K562 (cell line): Measurements from ENCODE around the gene CHN1. TPM values are rescaled to one million over a fixed set of nuclear protein-coding genes. Genes with fewer than 3 reads are reported as not detected.

Source experiments
- ATAC-seq: fragments of 200-7000 bp; cut with Tn5 transposase; 3 replicates; pipeline ENCODE4 v1.9.1; 2020; ENCODE audit warnings: moderate library complexity
- BruUV-seq: library from RNA; stranded (reverse); fragments of 400-500 nt; replicated peaks from 2 replicates; lab custom pipeline; 2021; lab: Mats Ljungman, UMichigan
- CTCF ChIA-PET: fragments of 300-600 bp; formaldehyde crosslinking; extraction: SDS; loops from one replicate; lab custom pipeline; 2021; ENCODE audit warnings: low intra/inter-chr PET ratio; lab: Yijun Ruan, JAX
- POLR2A ChIA-PET: fragments of 300-600, 350-650 bp; sonication (Branson Sonifier 250); formaldehyde crosslinking; extraction: SDS; loops from one replicate; lab custom pipeline; 2021; ENCODE audit warnings: antibody characterized with exemption, inconsistent platforms; lab: Yijun Ruan, JAX
- DNase-seq, 4 experiments: peaks; one replicate each; pipeline versions ENCODE4 v3.0.0 to v3.0.0-alpha.2; 2011 to 2018; ENCODE audit warnings: low spot score in 3 of 4, mixed read lengths in 3 of 4; ENCODE audit errors: extremely low read depth in 1 of 4
- FAIRE-seq: peaks from 2 replicates; lab custom pipeline; 2011; peaks lifted over from hg19 to GRCh38; lab: Jason Lieb, UNC
- H2AFZ ChIP-seq: 2 replicates; pipeline ENCODE4 v1.6.0; 2011; ENCODE audit warnings: low read depth, low read length, control low read depth, inconsistent platforms
- H3K27ac ChIP-seq: fragments of 200-600 bp; 3 replicates; pipeline ENCODE4 v1.8.0; 2011; ENCODE audit warnings: low read depth, mild to moderate bottlenecking, control low read depth, inconsistent platforms, low read length, moderate library complexity, mixed read lengths; ENCODE audit errors: extremely low read depth
- H3K27me3 ChIP-seq, 2 experiments: fragments of 300-600 bp in 1 of 2; 2 replicates in 1 of 2; 3 replicates in 1 of 2; pipeline versions ENCODE4 v1.6.0 to v1.8.0; 2011; ENCODE audit warnings: inconsistent platforms in 2 of 2, low read length in 2 of 2, mild to moderate bottlenecking in 1 of 2, mixed read lengths in 1 of 2, moderate library complexity in 1 of 2; ENCODE audit not compliant: control insufficient read depth in 2 of 2, insufficient read depth in 2 of 2
- H3K36me3 ChIP-seq: fragments of 300-600 bp; 3 replicates; pipeline ENCODE4 v1.8.0; 2011; ENCODE audit warnings: mild to moderate bottlenecking, low read length, inconsistent platforms; ENCODE audit not compliant: control insufficient read depth, insufficient read depth
- H3K4me1 ChIP-seq, 2 experiments: fragments of 200-600 bp in 1 of 2; replicated peaks in 1 of 2; 2 replicates in 1 of 2; 3 replicates in 1 of 2; pipeline versions ENCODE4 v1.5.1 to v1.8.0; 2011; ENCODE audit warnings: inconsistent platforms in 2 of 2, low read length in 2 of 2, mild to moderate bottlenecking in 1 of 2, mixed read lengths in 1 of 2, moderate library complexity in 1 of 2; ENCODE audit not compliant: control insufficient read depth in 2 of 2, insufficient read depth in 2 of 2
- H3K4me2 ChIP-seq: 2 replicates; pipeline ENCODE4 v1.6.1; 2011; ENCODE audit warnings: low read length, control low read depth, inconsistent platforms, mixed read lengths; ENCODE audit not compliant: insufficient read depth
- H3K4me3 ChIP-seq: fragments of 200-600 bp; sonication (generic), shearing (Covaris generic); 2 replicates; pipeline ENCODE4 v1.5.1; 2016; ENCODE audit warnings: control low read depth, inconsistent platforms
- H3K79me2 ChIP-seq: fragments of 200-600 bp; 3 replicates; pipeline ENCODE4 v1.8.0; 2011; ENCODE audit warnings: low read length, inconsistent platforms; ENCODE audit not compliant: control insufficient read depth, insufficient read depth
- H3K9ac ChIP-seq, 2 experiments: 2 replicates each; pipeline versions ENCODE4 v1.6.0 to v1.6.1; 2011; ENCODE audit warnings: low read depth in 2 of 2, low read length in 2 of 2, control low read depth in 1 of 2, inconsistent platforms in 1 of 2, mild to moderate bottlenecking in 1 of 2, mixed read lengths in 1 of 2; ENCODE audit not compliant: insufficient read depth in 1 of 2
- H3K9me1 ChIP-seq: one replicate; pipeline ENCODE4 v1.6.0; 2011; ENCODE audit warnings: inconsistent platforms, mild to moderate bottlenecking, low read length, moderate library complexity; ENCODE audit not compliant: control insufficient read depth, insufficient read depth
- H3K9me3 ChIP-seq: replicated peaks from 2 replicates; pipeline ENCODE4 v1.5.1; 2011; ENCODE audit warnings: low read depth, low read length, inconsistent platforms; ENCODE audit not compliant: control insufficient read depth, insufficient read depth
- H4K20me1 ChIP-seq: replicated peaks from 2 replicates; pipeline ENCODE4 v1.6.1; 2011; ENCODE audit warnings: low read length, inconsistent platforms, mixed read lengths; ENCODE audit not compliant: control insufficient read depth, insufficient read depth
- ATF4 ChIP-seq: fragments of 450-650 bp; formaldehyde crosslinking; IDR thresholded peaks from 2 replicates; pipeline ENCODE4 v1.4.0; 2022; ENCODE audit warnings: mild to moderate bottlenecking, moderate library complexity
- HEY1 ChIP-seq: fragments of 250-450 bp; sonication (Bioruptor Pico); IDR thresholded peaks from 2 replicates; pipeline ENCODE4 v1.5.0; 2020; ENCODE audit warnings: mild to moderate bottlenecking, moderate library complexity, borderline replicate concordance
- HNRNPLL ChIP-seq: fragments of 200-400 bp; formaldehyde crosslinking; IDR thresholded peaks from 2 replicates; pipeline ENCODE4 v1.6.1; 2017; ENCODE audit warnings: low read length, low read depth, mild to moderate bottlenecking; ENCODE audit not compliant: poor library complexity, severe bottlenecking
- KLF6 ChIP-seq: fragments of 250-450 bp; sonication (Bioruptor Pico); IDR thresholded peaks from 2 replicates; pipeline ENCODE4 v1.4.0; 2020; ENCODE audit warnings: mild to moderate bottlenecking, moderate library complexity, borderline replicate concordance
- NCOA6 ChIP-seq: fragments of 450-650 bp; IDR thresholded peaks from 2 replicates; pipeline ENCODE4 v1.6.1; 2017; ENCODE audit warnings: mild to moderate bottlenecking
- NR3C1 ChIP-seq: sonication (generic); formaldehyde crosslinking; IDR thresholded peaks from 2 replicates; pipeline ENCODE4 v1.8.1; 2022; ENCODE audit warnings: missing genetic modification reagents
- POLR2H ChIP-seq: IDR thresholded peaks from 2 replicates; pipeline ENCODE4 v1.6.1; 2016; ENCODE audit warnings: missing genetic modification characterization, low read depth, mild to moderate bottlenecking, control low read depth, missing compliant biosample characterization, moderate library complexity
- PRMT5 ChIP-seq: sonication (generic); formaldehyde crosslinking; IDR thresholded peaks from 2 replicates; pipeline ENCODE4 v1.5.0; 2020; ENCODE audit warnings: missing genetic modification reagents
- RBM14 ChIP-seq: fragments of 200-400 bp; formaldehyde crosslinking; IDR thresholded peaks from 2 replicates; pipeline ENCODE4 v1.6.1; 2018; ENCODE audit warnings: low read depth, mild to moderate bottlenecking, low read length, moderate library complexity, borderline replicate concordance; ENCODE audit not compliant: insufficient read depth
- VEZF1 ChIP-seq: fragments of 200-800 bp; sonication (Bioruptor generic); IDR thresholded peaks from 2 replicates; pipeline ENCODE4 v1.6.1; 2017; ENCODE audit warnings: missing genetic modification characterization, missing compliant biosample characterization
- ZBTB33 ChIP-seq: sonication (generic); formaldehyde crosslinking; IDR thresholded peaks from 2 replicates; pipeline ENCODE4 v1.8.1; 2023; ENCODE audit warnings: mild to moderate bottlenecking, missing genetic modification reagents
- ZNF311 ChIP-seq: fragments of 250-450 bp; sonication (Bioruptor Pico); IDR thresholded peaks from 2 replicates; pipeline ENCODE4 v1.4.0; 2020; ENCODE audit warnings: mild to moderate bottlenecking, moderate library complexity
- ZNF354B ChIP-seq: fragments of 250-450 bp; sonication (Bioruptor Pico); IDR thresholded peaks from 2 replicates; pipeline ENCODE4 v1.4.0; 2020
- ZNF41 ChIP-seq: fragments of 250-450 bp; sonication (Bioruptor Pico); conservative IDR thresholded peaks from 2 replicates; pipeline ENCODE4 v1.4.0; 2020; ENCODE audit warnings: mild to moderate bottlenecking
- WGBS: fragments of 100-300 bp; shearing (Covaris generic); methylation state at CpG from one replicate; pipeline ENCODE4 v1.1.6; 2016; ENCODE audit warnings: low coverage, mixed read lengths; ENCODE audit not compliant: insufficient coverage; ENCODE audit errors: missing lambda C conversion rate; 5-methylcytosine and 5-hydroxymethylcytosine counted together
- in situ Hi-C: fragments of 300-500 bp; cut with MboI; formaldehyde crosslinking; loops from 4 replicates; pipeline ENCODE4 v1.15.0; 2018; ENCODE audit warnings: inconsistent platforms, mixed read lengths
- intact Hi-C: fragments of 100-400 bp; cut with micrococcal nuclease; formaldehyde crosslinking; loops from 2 replicates; pipeline ENCODE4 v1.14.2; 2022
- polyA plus RNA-seq, 8 experiments: library from polyadenylated mRNA; depleted of rRNA in 4 of 8; stranded (reverse) in 5 of 8; unstranded in 3 of 8; fragments of >200 nt; fragmentation: Nextera tagmentation in 2 of 8; fragmentation: Illumina TruSeq in 1 of 8; extraction: Ambion mirVana in 2 of 8; extraction: Trizol in 1 of 8; gene quantifications; 2 replicates each; pipeline versions ENCODE4 v1.2.1 to v1.2.3, GENCODE V29; 2011 to 2014; ENCODE audit warnings: inconsistent platforms in 1 of 8, missing spikeins in 1 of 8
- total RNA-seq, 7 experiments: library from RNA; depleted of rRNA in 6 of 7; stranded (reverse); fragments of >200 nt in 6 of 7; fragmentation: Illumina TruSeq in 2 of 7; extraction: Trizol in 2 of 7; gene quantifications; 2 replicates each; pipeline versions ENCODE4 v1.2.1 to v1.2.3, GENCODE V29; 2011 to 2021; ENCODE audit warnings: low replicate concordance in 1 of 7

Gene CHN1
- total and polyA plus RNA-seq, 9 of the 15 experiments (the other 6 are each of a cell fraction or from before 2014, with no cell fraction given) = 0.17 to 2.0 (median 0.87) TPM

GRCh38 chr2:174892546-174892945 is 112.6 kb downstream of the CHN1 start (continued):
- TF ChIP-seq ZBTB33 (CRISPR knock-in tag) = no peak

- intact Hi-C loops (no loop called here), in situ Hi-C loops (no loop called here)
- no peaks in the 10 kb centered on the region for H3K9me1 ChIP-seq
- no peaks in the 10 kb centered on the region for H3K36me3 ChIP-seq
- ChIA-PET POLR2A (no interaction called here), CTCF (no interaction called here)
- no peak for DNase-seq
- FAIRE-seq = no peak
- H3K27me3 ChIP-seq = no peaks in the 10 kb centered on the region
- no peak overlapping the region for H3K4me2 ChIP-seq
- no peaks in the 10 kb centered on the region for H3K9me3 ChIP-seq
- ATAC-seq = no peak
- H3K27ac ChIP-seq = no peak overlapping the region
- no peak overlapping the region for H3K4me3 ChIP-seq
- no peaks in the 10 kb centered on the region for H4K20me1 ChIP-seq
- H3K4me1 ChIP-seq = no peaks in the 10 kb centered on the region
- no peak overlapping the region for H3K9ac ChIP-seq
- no peak for TF ChIP-seq NCOA6
- no peak for TF ChIP-seq KLF6 (CRISPR knock-in tag)
- no peak for TF ChIP-seq RBM14
- TF ChIP-seq NR3C1 (CRISPR knock-in tag) = no peak
- no peak for TF ChIP-seq POLR2H
- TF ChIP-seq HEY1 (CRISPR knock-in tag) = no peak
- TF ChIP-seq ZNF354B (CRISPR knock-in tag) = no peak
- no peak for TF ChIP-seq PRMT5 (CRISPR knock-in tag)
- TF ChIP-seq ZNF41 (CRISPR knock-in tag) = no peak
- no peak for TF ChIP-seq VEZF1 (CRISPR knock-in tag)
- no peak for TF ChIP-seq ZNF311 (CRISPR knock-in tag)
- no peak for TF ChIP-seq HNRNPLL
- TF ChIP-seq ATF4 (CRISPR knock-in tag) = no peak
- WGBS = 0% methylated on average over 2 of the region's 2 CpGs
- BruUV-seq = no TSS peak
- no peak overlapping the region for H2AFZ ChIP-seq
- no peaks in the 10 kb centered on the region for H3K79me2 ChIP-seq
Measured at GRCh38 chr2:174888646-174889271, 116.4 kb downstream of the CHN1 start.
